Calu3 (cell line): ENCODE data around the gene CTRB1. TPM values are rescaled to one million over a fixed set of nuclear protein-coding genes. Genes with fewer than 3 reads are reported as not detected.
"Not testable (repeated sequence)": the region's sequence is repeated elsewhere in the genome, so short reads cannot be mapped to it uniquely, and the experiment has no call there.

Experiments
- BruUV-seq: library from RNA; stranded (reverse); fragments of 400-500 nt; replicated peaks from 2 replicates; lab custom pipeline; 2021; lab: Mats Ljungman, UMichigan
- CTCF ChIA-PET: fragments of 300-600 bp; sonication (Branson Sonifier 250); formaldehyde crosslinking; loops from one replicate; lab custom pipeline; 2022; ENCODE audit warnings: antibody characterized with exemption; lab: Charles Lee
- DNase-seq: peaks from one replicate; pipeline ENCODE4 v3.0.0; 2022
- H3K27ac Mint-ChIP-seq: one replicate; pipeline ENCODE4 v1.8.0; 2022; ENCODE audit warnings: mixed read lengths; ENCODE audit not compliant: unreplicated experiment
- H3K27me3 Mint-ChIP-seq: one replicate; pipeline ENCODE4 v1.8.0; 2022; ENCODE audit warnings: mixed read lengths; ENCODE audit not compliant: unreplicated experiment
- H3K36me3 Mint-ChIP-seq: one replicate; pipeline ENCODE4 v1.8.0; 2022; ENCODE audit warnings: mild to moderate bottlenecking, moderate library complexity, mixed read lengths; ENCODE audit not compliant: insufficient read depth, unreplicated experiment
- H3K4me1 Mint-ChIP-seq: one replicate; pipeline ENCODE4 v1.8.0; 2022; ENCODE audit warnings: mild to moderate bottlenecking, low read depth, mixed read lengths; ENCODE audit not compliant: unreplicated experiment
- H3K4me3 Mint-ChIP-seq: one replicate; pipeline ENCODE4 v1.8.0; 2022; ENCODE audit warnings: mild to moderate bottlenecking, low read depth, moderate library complexity, mixed read lengths; ENCODE audit not compliant: unreplicated experiment
- H3K9me3 Mint-ChIP-seq: one replicate; pipeline ENCODE4 v1.8.0; 2022; ENCODE audit warnings: low read depth, mixed read lengths; ENCODE audit not compliant: unreplicated experiment
- intact Hi-C: fragments of 100-400 bp; cut with micrococcal nuclease; formaldehyde crosslinking; loops from one replicate; pipeline ENCODE4 v1.10.0; 2022; ENCODE audit not compliant: unreplicated experiment
- total RNA-seq: library from RNA; stranded (reverse); gene quantifications from 2 replicates; pipeline ENCODE4 v1.2.3, GENCODE V29; 2022
- TF ChIP-seq, protein P1 (sequence below): fragments of 200-600 bp; IDR thresholded peaks from one replicate; pipeline ENCODE4 v1.8.0; 2022; ENCODE audit warnings: antibody characterized with exemption; ENCODE audit not compliant: unreplicated experiment

Gene CTRB1
- total RNA-seq, 1 experiment from 2014 or later = not detected

DNA sequence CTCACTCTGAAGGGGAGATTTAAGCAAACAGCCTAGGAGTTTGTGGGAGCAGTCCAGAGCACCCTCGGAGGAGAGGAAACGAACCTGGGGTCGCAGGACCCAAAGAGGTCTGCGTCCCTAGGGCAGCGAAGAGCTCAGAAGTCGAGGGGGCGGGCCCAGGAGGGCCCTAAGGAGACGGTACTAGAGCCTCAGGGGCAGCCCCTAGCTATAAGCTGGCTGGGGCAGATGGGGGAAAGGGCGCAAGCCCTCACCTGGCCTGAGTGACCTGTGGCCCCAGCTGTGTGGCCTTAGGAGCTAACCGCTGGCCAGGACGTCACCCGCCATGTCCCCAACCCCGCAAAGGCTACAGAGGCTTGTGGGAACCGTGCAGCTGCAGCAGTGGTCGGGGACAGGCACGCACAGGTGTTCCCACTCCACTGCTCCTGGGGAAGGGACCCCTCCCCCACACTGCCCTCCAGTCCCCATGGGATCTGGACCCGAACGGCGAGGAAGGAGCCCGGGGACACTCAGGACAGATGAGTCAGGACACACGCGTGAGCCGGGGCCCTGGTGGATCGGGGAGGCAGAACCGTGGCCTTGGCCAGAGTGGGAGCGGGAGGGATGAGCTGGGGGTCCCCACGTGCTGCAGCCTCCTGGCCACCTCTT is 9.8 kb upstream of the CTRB1 start:
- no peaks in the 10 kb centered on the region for H3K9me3 Mint-ChIP-seq
- H3K4me1 Mint-ChIP-seq = no peaks in the 10 kb centered on the region
- CTCF ChIA-PET = interaction anchor here (1.0 to 1.4 kb wide), 2 partner anchors 10 to 96 kb away, joined by 3 read pairs; no protein-coding TSS in a partner anchor
- intact Hi-C loops = no loop called here
- no TSS peak for BruUV-seq
- no peaks in the 10 kb centered on the region for H3K27me3 Mint-ChIP-seq
- H3K36me3 Mint-ChIP-seq = peaks cover 14% of the 10 kb centered on the region
- no peak for DNase-seq
- no peak overlapping the region for H3K4me3 Mint-ChIP-seq
- TF ChIP-seq, protein P1, sequence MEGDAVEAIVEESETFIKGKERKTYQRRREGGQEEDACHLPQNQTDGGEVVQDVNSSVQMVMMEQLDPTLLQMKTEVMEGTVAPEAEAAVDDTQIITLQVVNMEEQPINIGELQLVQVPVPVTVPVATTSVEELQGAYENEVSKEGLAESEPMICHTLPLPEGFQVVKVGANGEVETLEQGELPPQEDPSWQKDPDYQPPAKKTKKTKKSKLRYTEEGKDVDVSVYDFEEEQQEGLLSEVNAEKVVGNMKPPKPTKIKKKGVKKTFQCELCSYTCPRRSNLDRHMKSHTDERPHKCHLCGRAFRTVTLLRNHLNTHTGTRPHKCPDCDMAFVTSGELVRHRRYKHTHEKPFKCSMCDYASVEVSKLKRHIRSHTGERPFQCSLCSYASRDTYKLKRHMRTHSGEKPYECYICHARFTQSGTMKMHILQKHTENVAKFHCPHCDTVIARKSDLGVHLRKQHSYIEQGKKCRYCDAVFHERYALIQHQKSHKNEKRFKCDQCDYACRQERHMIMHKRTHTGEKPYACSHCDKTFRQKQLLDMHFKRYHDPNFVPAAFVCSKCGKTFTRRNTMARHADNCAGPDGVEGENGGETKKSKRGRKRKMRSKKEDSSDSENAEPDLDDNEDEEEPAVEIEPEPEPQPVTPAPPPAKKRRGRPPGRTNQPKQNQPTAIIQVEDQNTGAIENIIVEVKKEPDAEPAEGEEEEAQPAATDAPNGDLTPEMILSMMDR = no peak
- no peak overlapping the region for H3K27ac Mint-ChIP-seq

DNA sequence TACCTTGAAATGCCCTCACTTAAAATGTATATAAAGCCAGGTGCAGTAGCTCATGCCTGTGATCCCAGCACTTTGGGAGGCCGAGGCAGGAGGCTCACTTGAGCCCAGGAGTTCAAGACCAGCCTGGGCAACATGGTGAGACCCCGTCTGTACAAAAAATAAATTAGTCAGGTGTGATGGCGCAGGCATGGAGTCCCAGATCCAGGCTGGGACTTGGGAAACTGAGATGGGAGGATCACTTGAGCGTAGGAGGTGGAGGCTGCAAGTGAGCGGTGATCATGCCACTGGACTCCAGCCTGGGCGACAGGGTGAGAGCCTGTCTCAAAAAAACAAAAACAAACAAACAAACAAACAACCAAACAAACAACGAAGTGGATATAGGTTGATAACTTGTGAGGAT is 9.3 kb upstream of the CTRB1 start:
- CTCF ChIA-PET = interaction anchor here (1.0 to 1.4 kb wide), 2 partner anchors 11 to 96 kb away, joined by 3 read pairs; no protein-coding TSS in a partner anchor
- DNase-seq, intact Hi-C loops, H3K27ac Mint-ChIP-seq, H3K4me1 Mint-ChIP-seq, H3K9me3 Mint-ChIP-seq, BruUV-seq, H3K4me3 Mint-ChIP-seq, H3K27me3 Mint-ChIP-seq: not testable (repeated sequence)
- H3K36me3 Mint-ChIP-seq = peaks cover 14% of the 10 kb centered on the region

DNA sequence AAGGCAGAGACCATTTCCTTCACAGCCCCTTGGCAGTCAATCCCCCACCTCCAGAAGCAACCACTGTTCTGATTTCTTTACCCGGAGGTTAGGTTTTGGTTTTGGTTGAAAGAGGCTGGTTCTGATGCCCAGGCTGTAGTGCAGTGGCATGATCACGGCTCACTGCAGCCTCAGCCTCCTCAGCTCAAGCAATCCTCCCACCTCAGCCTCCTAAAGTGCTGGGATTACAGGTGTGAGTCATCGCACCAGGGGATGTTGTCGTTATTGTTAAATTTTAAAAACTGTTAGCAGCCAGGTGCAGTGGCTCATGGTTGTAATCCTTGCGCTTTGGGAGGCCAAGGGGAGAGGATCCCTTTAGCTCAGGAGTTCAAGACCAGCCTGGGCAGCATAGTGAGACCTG is 8.8 kb upstream of the CTRB1 start:
- Mint-ChIP-seq H3K36me3 (peaks cover 14% of the 10 kb centered on the region), H3K27me3 (no peaks in the 10 kb centered on the region), H3K9me3 (no peaks in the 10 kb centered on the region), H3K4me3 (no peak overlapping the region), H3K27ac (no peak overlapping the region), H3K4me1 (no peaks in the 10 kb centered on the region)
- TF ChIP-seq, protein P1 = no peak
- CTCF ChIA-PET = interaction anchor here (1.0 to 1.4 kb wide), 2 partner anchors 11 to 95 kb away, joined by 3 read pairs; no protein-coding TSS in a partner anchor
- DNase-seq = no peak
- intact Hi-C loops = no loop called here
- BruUV-seq = no TSS peak

DNA sequence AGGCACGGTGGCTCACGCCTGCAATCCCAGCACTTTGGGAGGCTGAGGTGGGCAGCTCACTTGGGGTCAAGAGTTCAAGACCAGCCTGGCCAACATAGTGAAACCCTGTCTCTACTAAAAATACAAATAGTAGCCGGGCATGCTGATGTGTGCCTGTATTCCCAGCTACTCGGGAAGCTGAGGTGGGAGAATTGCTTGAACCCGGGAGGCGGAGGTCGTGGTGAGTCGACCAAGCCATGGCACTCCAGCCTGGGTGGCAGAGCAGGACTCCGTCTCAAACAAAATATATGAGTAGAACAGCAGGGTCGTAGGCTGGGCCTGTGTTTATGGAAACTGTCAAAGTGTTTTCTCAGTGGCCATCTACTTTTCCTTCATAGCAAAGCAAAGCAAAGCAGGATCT is 7.5 kb upstream of the CTRB1 start:
- CTCF ChIA-PET, BruUV-seq: not testable (repeated sequence)

DNA sequence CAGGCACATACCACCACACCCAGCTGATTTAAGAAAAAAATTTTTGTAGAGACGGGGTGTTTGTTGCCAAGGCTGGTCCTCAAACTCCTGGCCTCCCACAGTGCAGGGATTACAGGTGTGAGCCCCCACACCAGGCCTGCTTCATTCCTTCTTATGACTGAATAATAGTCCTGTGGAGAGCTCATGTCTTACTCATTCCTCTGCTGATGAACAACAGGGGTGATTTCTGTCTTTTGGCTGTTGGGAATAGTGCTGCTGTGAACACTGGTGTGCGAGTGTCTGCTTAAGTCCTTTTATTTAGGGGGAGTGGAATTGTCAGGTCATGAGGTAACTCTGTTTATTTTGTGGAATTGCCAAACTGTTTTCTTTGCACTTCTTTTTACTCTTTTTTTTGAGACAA is 2.7 kb upstream of the CTRB1 start:
- Mint-ChIP-seq H3K36me3 (no peaks in the 10 kb centered on the region), H3K4me1 (no peaks in the 10 kb centered on the region), H3K27me3 (no peaks in the 10 kb centered on the region), H3K27ac (no peak overlapping the region), H3K9me3 (no peaks in the 10 kb centered on the region), H3K4me3 (no peak overlapping the region)
- TF ChIP-seq, protein P1 = no peak
- DNase-seq = no peak
- intact Hi-C loops = no loop called here
- CTCF ChIA-PET = interaction anchor here (0.6 to 1.4 kb wide), 2 partner anchors 13 to 17 kb away, joined by 3 read pairs; no protein-coding TSS in a partner anchor
- BruUV-seq = no TSS peak

More for the DNA sequence above, 7.5 kb upstream of the CTRB1 start:
- H3K27ac Mint-ChIP-seq, H3K4me3 Mint-ChIP-seq, intact Hi-C loops, H3K9me3 Mint-ChIP-seq, H3K4me1 Mint-ChIP-seq, DNase-seq, H3K36me3 Mint-ChIP-seq, H3K27me3 Mint-ChIP-seq: not testable (repeated sequence)
